ENCODE results near the gene ZNF214.

- TF ChIP-seq CTCF (conservative IDR thresholded peaks at IDR 0.05 in 1 of 2, IDR thresholded peaks at IDR 0.05 in 1 of 2; ENCODE audit: extremely low read depth in 1 of 2, insufficient read depth in 1 of 2, low read depth in 1 of 2, low read length in 2 of 2) (no peak), EZH2 (IDR thresholded peaks at IDR 0.05; ENCODE audit: borderline replicate concordance, low read length) (no peak)
These were observed 57.5 kb downstream of the ZNF214 start for GRCh38 chr11:6962673-6963072.

Data from mammary epithelial cell (primary cell).